Cardiac fibroblast (primary cell): Measurements from ENCODE around the gene TRPV6.

Source experiments
- DNase-seq, 2 donors: peaks; one replicate each; pipeline versions ENCODE4 v3.0.0 to v3.0.0-alpha.2; 2010; ENCODE audit warnings: low read depth in 2 of 2
- H3K4me3 ChIP-seq, 2 donors: replicated peaks in 1 of 2; 1 replicate in 1 of 2; 2 replicates in 1 of 2; pipeline ENCODE4 v1.5.1; 2011; ENCODE audit warnings: low read depth in 2 of 2, low read length in 2 of 2, mild to moderate bottlenecking in 2 of 2, moderate library complexity in 1 of 2
- TF ChIP-seq, protein P1 (sequence below): IDR thresholded peaks from one replicate; pipeline ENCODE4 v1.5.1; 2011; ENCODE audit warnings: low read depth, mild to moderate bottlenecking, low read length, inconsistent platforms

Gene TRPV6

DNA sequence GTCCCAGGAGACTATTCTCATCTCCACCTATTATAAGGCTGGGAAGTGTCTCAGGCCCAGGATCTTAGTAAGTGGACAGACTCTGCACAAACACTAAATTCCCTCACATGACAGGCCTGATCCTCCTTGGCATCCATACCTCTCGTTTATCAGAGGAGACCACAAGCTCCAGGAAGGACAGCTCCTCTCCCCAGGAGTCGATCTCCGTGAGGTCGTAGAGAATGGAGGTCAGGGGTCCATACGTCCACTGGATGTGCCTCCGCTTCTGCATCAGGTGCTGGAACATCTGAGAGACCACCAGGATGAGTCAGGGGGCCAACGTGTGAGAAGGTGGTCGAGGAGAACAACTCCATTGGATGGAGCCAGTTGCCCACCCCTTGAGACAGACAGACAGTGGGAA is 42.4 kb upstream of the TRPV6 start:
- TF ChIP-seq, protein P1, sequence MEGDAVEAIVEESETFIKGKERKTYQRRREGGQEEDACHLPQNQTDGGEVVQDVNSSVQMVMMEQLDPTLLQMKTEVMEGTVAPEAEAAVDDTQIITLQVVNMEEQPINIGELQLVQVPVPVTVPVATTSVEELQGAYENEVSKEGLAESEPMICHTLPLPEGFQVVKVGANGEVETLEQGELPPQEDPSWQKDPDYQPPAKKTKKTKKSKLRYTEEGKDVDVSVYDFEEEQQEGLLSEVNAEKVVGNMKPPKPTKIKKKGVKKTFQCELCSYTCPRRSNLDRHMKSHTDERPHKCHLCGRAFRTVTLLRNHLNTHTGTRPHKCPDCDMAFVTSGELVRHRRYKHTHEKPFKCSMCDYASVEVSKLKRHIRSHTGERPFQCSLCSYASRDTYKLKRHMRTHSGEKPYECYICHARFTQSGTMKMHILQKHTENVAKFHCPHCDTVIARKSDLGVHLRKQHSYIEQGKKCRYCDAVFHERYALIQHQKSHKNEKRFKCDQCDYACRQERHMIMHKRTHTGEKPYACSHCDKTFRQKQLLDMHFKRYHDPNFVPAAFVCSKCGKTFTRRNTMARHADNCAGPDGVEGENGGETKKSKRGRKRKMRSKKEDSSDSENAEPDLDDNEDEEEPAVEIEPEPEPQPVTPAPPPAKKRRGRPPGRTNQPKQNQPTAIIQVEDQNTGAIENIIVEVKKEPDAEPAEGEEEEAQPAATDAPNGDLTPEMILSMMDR = no peak
- no peak overlapping the region for H3K4me3 ChIP-seq
- DNase-seq = no peak

DNA sequence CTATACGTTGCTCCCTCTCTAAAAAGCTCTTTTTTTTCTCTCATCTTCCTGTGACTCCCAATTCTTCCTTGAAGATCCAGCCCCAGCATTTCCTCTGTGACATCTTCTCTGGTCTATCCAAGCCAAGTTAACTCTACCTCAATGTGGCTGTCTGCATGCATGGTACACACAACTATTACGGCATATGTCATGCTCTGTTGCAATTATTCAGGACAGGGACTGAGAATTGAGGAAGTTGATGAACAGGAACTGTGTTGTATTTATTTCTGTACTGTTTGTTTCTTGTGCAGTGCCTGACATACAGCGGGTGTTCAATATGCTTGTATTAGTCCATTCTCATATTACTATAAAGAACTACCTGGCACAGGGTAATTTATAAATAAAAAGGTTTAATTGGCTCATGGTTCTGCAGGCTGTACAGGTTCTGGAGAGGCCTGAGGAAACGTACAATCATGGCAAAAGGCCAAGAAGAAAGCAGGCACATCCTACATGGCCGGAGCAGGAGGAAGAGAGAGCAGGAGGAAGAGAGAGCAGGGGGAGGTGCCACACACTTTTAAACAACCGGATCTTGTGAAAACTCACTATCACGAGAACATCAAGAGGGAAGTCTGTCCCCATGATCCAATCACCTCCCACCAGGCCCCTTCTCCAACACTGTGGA is 41.7 kb upstream of the TRPV6 start:
- TF ChIP-seq, protein P1 = no peak
- no peak for DNase-seq
- no peak overlapping the region for H3K4me3 ChIP-seq

DNA sequence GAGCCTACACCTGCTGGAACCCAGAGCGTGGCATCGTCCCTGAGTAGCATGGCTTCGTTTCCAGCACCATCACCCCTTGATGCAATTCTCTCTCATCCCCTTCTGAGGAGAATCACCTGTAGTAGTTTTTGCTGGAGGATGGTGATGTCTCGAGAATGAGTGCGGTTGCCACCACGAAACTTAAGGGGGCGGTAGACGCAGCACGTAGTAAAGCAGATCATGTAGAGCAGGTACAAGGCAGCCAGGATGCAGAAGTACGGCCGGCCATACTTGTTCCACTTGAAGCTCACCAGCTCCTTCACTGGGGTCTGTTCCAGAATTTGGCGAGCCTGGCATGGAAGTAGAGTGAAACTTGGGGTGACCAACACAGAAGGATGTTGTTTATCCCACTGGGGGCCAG is 39.9 kb upstream of the TRPV6 start:
- no peak overlapping the region for H3K4me3 ChIP-seq
- TF ChIP-seq, protein P1 = peak; percentile 1
- DNase-seq = no peak

DNA sequence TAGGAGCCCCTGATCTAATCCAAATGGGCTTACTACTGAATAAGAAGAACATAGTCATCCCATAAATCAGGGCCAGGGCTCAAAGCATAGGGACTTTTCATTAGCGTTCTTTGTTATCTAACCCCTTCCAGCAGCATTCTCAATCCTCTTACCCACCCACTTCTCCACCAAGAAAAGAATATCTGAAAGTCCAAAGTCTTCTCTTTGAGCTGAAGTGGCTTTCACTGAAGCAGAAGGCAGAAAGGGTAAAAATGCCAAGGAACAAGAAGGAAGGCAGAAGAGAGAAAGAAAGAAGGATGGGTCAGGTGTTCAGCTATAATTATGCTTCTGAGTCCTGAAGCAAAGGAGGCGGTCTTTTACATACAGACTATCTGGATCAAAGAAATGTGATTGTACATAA is 37.8 kb upstream of the TRPV6 start:
- no peak overlapping the region for H3K4me3 ChIP-seq
- TF ChIP-seq, protein P1 = no peak
- no peak for DNase-seq

DNA sequence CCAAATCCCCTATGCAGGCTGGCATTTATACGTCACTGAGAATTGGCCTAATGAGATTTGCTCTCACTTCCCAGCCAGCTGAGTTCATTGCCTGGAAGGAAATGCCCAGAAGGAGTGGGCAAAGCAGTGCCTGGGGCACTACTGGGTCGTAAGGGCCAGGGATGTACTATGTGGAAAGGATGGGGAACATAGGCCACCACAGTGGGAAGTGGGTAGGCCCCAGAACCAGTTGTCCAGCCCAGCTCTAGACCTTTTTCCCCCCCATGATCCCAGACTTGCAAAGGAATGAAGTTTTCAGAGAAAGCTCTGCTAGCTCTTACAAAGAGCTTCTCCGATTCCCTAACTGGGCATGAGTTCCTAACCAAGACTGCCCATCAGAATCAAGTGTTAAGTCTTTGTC is 34.1 kb upstream of the TRPV6 start:
- no peak for DNase-seq
- TF ChIP-seq, protein P1 = no peak
- no peak overlapping the region for H3K4me3 ChIP-seq

DNA sequence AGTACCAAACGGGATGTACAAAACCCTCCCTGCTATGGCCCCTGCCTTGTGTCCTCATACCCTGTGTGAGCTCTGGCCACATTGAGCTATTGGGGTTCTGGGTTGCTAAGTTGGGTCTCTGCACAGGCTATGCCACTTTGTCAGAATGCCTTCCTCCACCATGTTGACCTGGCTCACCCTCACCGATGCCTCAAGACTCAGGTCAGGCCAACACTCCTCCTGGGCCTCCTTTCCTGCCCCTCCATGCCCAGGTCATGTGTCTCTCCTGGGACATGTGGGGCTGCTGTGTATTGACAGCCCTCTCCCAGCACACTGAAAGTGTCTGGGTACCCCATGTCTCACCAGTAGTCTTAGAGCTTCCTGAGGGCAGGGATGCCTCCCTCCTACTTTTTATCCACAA is 33.4 kb upstream of the TRPV6 start:
- TF ChIP-seq, protein P1 = no peak
- no peak overlapping the region for H3K4me3 ChIP-seq
- DNase-seq = no peak

DNA sequence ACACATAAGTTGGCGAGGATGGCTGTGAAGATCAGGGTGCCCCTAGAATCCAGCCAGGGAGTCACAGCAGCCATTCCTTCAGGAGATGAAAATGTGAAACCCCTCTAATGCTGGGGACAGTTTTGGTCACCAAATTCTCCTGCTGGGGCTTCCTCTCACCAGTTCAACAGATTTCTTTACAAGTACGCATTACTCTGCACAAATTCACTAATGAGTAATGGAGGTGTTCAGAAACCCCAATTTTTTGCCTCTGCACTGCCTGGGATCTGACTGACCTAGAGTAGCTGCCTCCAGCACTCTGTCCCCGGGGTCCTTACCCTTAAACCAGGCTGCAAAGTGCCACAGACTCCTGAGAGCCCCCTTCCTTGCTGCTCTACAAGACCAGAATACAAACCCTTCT is 31.9 kb upstream of the TRPV6 start:
- TF ChIP-seq, protein P1 = no peak
- no peak for DNase-seq
- H3K4me3 ChIP-seq = no peak overlapping the region
